CD4-positive, alpha-beta T cell treated with Interleukin-15 for 1 hour (primary cell): ENCODE results near the gene HSD17B3.
"Not testable (repeated sequence)": the region's sequence is repeated elsewhere in the genome, so short reads cannot be mapped to it uniquely, and the experiment has no call there.

Experiments
- DNase-seq: peaks from one replicate; pipeline ENCODE4 v3.0.0-alpha.2; 2020

Gene HSD17B3

GRCh38 chr9:96305171-96305570, 3.2 kb upstream of the HSD17B3 start:
- DNase-seq, result no peak

DNA sequence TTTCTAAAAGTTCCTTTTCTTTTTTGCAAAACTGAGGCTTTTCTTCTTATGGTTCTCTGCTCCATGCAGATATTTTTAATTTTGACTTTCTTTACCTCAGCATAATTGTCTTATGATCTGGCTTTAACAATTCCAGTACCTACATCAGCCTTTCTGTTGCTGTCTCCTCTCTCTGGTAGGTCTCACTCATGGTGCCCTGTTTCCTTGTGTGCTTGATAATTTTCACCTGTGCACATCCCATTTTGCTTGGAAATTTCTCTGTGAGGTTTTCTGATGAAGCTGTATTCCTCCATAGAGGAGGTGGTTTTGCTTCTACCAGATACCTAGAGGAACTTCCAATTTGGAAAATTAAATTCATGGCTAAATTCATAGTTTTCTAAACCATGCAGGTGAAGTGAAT, 2.3 kb upstream of the HSD17B3 start:
- DNase-seq, result no peak

- no peak for DNase-seq
Measured at GRCh38 chr9:96299823-96300222, 2.2 kb downstream of the HSD17B3 start.

GRCh38 chr9:96294159-96294545, 7.8 kb downstream of the HSD17B3 start:
- DNase-seq, result no peak

GRCh38 chr9:96293498-96294158, 8.3 kb downstream of the HSD17B3 start:
- no peak for DNase-seq

GRCh38 chr9:96289392-96289791, 12.6 kb downstream of the HSD17B3 start:
- DNase-seq, result no peak

GRCh38 chr9:96281641-96282040, 20.3 kb downstream of the HSD17B3 start:
- DNase-seq, result no peak

DNA sequence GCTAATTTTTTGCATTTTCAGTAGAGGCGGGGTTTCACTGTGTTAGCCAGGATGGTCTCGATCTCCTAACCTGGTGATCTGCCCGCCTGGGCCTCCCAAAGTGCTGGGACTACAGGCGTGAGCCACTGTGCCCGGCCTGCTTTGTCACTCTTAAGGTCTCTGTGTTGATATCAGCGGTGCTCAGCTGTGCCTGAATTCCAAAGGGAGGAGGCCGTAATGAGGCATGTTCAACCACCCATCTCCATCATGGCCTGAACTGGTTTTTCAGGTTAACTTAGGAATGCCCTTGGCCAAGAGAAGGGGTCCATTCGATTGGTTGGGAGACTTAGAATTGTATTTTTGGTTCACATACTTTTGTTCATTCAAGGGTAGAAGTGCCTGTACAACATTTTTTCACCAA, 22.0 kb downstream of the HSD17B3 start:
- DNase-seq, result no peak

DNA sequence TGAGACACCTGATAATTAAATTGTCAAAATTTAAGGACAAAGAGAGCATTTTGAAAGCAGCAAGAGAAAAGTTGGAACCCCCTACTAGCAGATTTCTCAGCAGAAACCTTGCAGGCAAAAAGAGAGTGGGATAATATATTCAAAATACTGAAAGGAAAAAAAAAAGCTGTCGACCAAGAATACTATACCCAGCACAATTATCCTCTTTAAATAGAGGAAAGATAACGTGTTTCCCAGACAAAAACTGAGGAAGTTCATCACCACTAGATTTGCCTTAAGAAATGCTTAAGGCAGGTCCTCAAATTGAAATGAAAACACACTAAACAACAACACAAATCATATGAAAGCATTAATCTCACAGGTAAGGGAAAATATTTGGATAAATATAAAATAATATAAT, 27.0 kb downstream of the HSD17B3 start:
- no peak for DNase-seq

- DNase-seq, result no peak
Measured at GRCh38 chr9:96270236-96270744, 31.7 kb downstream of the HSD17B3 start.

- DNase-seq, result no peak
Measured at GRCh38 chr9:96258967-96259366, 43.0 kb downstream of the HSD17B3 start.

DNA sequence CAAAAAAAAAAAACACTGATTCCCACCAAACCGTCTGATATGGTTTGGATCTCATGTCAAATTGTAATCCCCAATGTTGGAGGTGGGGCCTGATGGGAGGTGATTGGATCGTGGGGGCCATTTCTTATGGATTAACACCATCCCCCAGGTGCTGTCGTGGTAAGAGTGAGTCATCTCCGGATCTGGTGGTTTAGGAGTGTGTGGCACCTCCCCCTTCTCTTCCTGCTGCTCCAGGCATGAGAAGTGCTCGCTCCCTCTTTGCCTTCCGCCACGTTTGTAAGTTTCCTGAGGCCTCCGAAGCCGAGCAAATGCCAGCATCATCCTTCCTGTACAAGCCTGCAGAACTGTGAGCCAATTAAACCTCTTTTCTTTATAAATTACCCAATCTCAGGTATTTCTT, 45.2 kb downstream of the HSD17B3 start:
- DNase-seq, result no peak

- DNase-seq, result no peak
Measured at GRCh38 chr9:96255698-96256097, 46.3 kb downstream of the HSD17B3 start.

GRCh38 chr9:96253059-96253696, 48.8 kb downstream of the HSD17B3 start:
- no peak for DNase-seq

DNA sequence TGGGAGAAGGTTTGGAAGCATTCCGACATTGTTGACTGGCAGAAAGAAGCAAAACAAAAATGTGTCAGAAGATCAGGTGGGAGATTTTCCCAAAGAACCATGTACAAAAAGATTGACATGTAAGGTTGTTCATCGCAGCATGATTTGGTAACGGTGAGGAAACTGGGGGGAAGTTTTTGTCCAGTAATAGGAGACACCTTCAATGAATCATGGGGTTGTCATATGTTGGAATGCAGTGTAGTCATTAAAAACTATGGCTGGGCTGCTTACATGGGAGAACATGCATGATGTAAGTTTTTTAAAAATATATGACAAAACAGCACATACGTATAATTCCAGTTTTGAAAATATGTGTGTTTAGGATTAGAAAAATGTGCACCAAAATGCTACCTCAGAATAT, 50.5 kb downstream of the HSD17B3 start:
- no peak for DNase-seq

GRCh38 chr9:96249746-96250145, 52.2 kb downstream of the HSD17B3 start:
- no peak for DNase-seq

- DNase-seq, result no peak
Measured at GRCh38 chr9:96246267-96246671, 55.7 kb downstream of the HSD17B3 start.

- no peak for DNase-seq
Measured at GRCh38 chr9:96245399-96245798, 56.6 kb downstream of the HSD17B3 start.

- DNase-seq, result no peak
Measured at GRCh38 chr9:96243778-96244177, 58.2 kb downstream of the HSD17B3 start.

DNA sequence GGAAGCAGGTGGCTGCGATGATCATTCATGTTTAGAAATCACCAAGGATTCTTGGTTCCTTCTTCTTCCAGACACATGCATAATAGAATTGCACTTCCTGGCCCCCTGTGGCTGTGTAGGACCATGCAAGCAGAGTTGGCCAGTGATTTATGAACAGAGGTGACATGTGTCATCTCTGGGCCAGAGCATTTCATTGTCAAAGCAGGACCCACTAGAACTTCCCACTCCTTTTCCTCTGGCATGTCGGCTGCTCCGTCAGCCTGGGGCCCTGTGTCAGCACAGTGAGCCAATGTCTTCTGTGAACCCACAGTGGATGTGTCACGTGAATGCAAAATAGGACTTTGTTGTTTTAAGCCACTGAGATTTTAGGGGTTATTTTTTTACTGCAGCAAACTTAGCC, 59.2 kb downstream of the HSD17B3 start:
- no peak for DNase-seq

GRCh38 chr9:96241391-96241809, 60.6 kb downstream of the HSD17B3 start:
- DNase-seq, result no peak

GRCh38 chr9:96236854-96237550, 65.0 kb downstream of the HSD17B3 start:
- DNase-seq, result no peak

- DNase-seq, result not testable (repeated sequence)
Measured at GRCh38 chr9:96236337-96236736, 65.6 kb downstream of the HSD17B3 start.
